Right renal pelvis (tissue), 4 donors: ENCODE data around the gene SIRT7. TPM values are rescaled to one million over a fixed set of nuclear protein-coding genes. Genes with fewer than 3 reads are reported as not detected.

Experiments used
- DNase-seq, 4 donors: peaks; one replicate each; pipeline ENCODE4 v3.0.0-alpha.2; 2013; ENCODE audit warnings: low read depth in 4 of 4, low spot score in 3 of 4, missing footprints in 1 of 4
- polyA plus RNA-seq, 4 donors: library from polyadenylated mRNA; unstranded; fragments of 120-200 nt; gene quantifications; one replicate each; pipeline ENCODE4 v1.2.1, GENCODE V29; 2013; ENCODE audit not compliant: insufficient read length in 4 of 4

Gene SIRT7
- polyA plus RNA-seq, 4 donors: 11.4 to 15.0 (median 13.1) TPM

DNA sequence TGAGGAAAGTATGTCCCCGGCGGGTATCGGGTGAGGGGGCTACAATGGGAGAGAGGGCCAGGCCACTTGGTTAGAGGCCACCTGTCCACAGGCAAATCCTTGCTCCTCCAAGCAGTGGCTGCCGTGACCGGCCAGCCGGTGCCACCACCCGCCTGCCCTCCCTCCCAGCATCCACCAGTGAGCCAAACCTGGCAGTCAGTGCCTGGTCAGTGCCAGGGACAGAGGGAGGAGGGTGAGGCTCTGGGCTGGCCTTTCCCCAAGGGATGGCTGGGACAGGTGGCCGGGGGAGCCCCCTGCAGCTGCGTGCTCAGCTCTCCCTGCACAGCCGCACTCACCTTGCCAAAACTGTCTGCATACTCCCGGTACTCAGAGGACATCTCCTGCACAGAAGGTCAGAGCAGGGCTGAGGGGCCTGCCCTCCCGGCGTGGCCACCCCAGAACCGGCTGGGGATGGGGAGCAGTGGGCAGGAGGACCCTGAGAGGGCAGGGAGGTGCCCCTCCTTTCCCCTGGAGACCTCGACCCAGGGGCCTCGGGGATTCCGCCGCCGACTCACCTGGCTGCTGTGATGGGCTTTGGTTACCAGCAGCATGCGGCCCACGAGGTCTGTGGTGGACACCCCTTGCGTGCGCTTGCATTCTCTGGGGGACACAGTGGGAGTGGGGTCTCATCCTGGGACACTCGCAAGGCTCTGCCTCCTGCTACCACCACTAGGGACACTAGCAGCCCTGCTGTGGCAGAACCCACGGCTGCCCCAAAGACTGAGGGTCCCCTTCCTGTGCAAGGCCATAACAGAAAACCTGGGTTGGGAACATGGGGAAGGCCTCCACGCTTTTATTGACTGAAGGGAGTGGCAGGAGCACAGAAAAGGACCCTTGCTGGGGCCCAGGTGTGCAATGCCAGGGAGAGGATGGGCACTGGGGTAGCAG, 10.5 kb downstream of the SIRT7 start:
- no peak for DNase-seq

GRCh38 chr17:81906476-81907218, 11.3 kb downstream of the SIRT7 start:
- no peak for DNase-seq

DNA sequence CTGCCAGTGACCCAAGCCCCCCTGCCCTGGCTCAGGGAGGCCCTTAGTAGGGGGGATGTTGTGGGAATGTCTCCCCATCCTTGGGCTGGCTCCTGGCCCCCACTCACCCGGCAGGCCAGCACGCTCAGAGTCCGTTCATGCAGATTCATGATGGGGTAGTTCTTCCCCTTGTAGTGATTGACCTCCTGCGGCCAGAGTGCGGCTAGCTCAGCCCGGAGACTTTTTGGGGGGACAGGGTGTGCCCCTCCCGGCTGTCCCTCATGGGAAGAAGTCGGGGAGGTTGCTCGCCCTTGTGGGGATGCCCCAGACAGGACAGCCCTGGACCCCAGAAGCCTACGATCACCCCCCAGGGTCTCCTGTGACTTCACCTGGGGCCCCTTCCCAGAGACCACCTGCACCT, 12.0 kb downstream of the SIRT7 start:
- no peak for DNase-seq

- no peak for DNase-seq
Measured at GRCh38 chr17:81905424-81905875, 12.5 kb downstream of the SIRT7 start.

DNA sequence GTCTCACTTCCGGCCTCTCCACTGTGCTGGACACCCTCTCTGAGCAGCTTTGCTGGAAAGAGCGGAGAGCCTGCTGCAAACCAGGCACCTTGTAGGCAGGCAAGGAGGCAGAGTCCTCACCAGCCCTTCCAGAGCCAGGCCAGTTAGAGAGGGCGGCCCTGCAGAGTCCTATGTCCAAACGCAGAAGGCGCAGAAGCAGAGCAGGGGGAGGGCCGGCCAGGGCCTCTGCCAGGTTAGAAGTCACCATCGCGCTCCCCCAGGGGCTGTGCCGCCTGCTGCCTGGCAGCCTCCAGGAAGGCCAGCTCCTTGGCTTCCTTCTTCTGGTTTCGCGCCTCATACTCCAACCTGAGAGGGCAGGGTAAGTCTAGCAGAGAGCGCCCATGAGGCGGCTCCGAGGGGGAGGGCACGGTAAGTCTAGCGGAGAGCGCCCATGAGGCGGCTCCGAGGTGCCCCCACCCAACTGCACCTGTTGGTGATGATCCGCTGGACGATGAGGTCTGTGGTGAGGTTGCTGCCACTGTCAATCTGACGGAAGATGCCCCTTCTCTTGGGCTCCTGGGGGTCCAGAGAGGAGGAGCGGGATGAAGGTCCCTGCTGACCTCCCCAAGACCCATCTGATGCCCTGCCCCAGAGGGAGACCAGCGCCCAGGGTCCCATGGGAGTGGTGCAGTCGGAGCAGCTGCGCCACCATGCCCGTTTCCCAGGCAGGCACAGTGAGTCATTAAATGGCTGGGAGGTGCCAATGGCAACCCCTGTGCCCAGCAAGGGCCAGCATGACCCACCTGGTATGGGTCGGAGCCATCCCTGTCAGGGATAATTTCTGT, 13.2 kb downstream of the SIRT7 start:
- DNase-seq: no peak

- DNase-seq: no peak
Measured at GRCh38 chr17:81903896-81904599, 13.9 kb downstream of the SIRT7 start.

GRCh38 chr17:81903415-81903831, 14.6 kb downstream of the SIRT7 start:
- no peak for DNase-seq

DNA sequence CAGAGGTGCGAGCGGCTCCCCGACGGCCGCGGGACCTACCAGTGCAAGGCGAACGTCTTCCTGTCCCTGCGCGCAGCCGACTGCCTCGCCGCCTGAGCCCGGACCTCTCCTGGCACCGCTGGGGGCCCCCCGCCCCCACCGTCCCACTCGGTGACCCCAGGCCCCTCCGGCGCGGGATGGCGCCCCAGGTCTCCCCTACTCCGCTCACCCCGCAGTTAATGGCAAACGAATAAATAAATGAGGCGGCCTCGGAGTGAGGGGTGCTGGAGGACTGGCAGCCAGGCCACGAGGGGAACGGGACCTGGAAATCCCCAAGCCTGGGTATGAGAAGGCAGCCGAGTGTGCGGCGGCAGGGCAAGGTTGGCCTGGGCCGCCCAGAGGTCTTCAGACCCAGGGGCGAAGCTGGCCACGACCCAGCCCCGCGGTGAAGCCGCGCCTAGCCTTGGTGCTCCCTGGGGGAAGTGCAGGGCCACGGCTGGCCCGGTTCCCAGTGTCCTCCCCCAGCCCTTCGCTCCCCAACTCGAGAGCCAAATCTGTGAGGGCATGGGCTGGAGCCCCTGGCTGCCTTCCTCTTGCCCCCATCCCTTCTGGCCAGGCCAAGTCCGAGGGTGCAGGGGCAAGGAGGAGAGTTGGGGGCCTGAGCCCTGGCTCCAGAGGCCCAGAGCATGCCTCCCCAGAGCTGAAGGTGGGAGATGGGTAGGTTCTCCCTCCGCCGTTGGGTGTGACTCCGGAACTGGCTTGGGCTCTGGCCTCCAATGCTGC, 15.1 kb downstream of the SIRT7 start:
- DNase-seq: no peak

GRCh38 chr17:81902023-81902652, 15.8 kb downstream of the SIRT7 start, which contains the start of gene NPB:
NPB (plus strand) TSS chr17:81902238; CDS start chr17:81902278, 40 bp downstream.
- no peak for DNase-seq

DNA sequence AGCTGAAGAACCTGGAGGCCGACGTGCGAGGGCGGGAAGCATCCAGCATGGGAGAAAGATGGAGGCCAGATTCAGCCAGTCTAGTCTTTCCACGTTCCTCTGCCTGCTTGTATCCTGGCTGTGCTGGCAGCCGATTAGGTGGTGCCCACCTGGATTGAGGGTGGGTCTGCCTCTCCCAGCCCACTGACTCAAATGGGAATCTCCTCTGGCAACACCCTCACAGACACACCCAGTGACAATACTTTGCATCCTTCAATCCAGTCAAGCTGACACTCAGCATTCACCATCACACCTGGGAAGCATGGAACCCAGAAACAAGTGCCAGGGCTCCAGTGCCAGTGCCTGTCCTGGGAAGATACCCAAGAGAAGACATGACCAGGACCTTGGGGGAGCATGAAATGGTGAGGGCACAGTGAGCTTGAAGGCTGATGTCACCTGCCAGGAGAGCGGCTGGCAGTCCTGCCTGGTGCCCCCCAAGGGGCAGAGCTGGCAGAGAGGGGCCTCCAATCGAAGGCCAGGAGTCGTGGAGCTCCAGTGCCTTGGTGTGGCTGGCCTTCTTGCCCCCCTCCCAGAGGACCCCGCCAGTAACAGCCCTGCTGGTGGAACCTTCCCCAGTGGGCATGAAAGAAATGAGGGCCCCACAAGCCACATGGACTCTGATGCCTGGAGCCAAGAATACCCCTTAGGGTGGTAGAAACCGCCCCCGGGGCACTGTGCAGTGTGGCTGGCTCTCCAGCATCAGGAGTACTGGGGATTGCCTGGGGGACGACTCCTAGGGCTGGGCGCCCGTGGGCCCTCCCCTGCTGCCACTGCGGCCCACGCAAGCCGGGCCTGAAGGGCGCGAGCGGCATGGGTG, 16.6 kb downstream of the SIRT7 start:
- DNase-seq: no peak

- no peak for DNase-seq
Measured at GRCh38 chr17:81900181-81900820, 17.7 kb downstream of the SIRT7 start.

- DNase-seq: no peak
Measured at GRCh38 chr17:81899514-81900166, 18.3 kb downstream of the SIRT7 start.

DNA sequence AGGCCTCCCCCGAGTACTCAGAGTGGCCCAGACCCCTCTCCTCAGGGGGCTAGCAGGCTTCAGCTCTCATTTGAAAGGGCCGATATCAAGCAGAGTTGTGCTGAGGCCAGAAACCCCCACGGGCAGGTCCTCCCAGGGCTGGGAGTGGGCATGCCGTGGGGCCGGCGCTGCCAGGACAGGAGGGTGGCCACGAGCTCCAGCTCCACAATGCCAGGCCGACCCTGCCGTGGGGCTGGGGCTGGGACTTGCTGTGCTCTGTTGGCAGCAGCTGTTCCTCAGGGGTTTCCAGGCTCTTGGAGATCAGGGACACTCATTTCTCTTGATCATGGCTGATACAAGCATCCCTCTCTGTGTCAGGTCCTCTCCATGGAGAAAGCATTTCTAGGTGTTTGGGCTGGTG, 19.1 kb downstream of the SIRT7 start:
- no peak for DNase-seq

- DNase-seq: no peak
Measured at GRCh38 chr17:81898029-81898866, 19.7 kb downstream of the SIRT7 start.

DNA sequence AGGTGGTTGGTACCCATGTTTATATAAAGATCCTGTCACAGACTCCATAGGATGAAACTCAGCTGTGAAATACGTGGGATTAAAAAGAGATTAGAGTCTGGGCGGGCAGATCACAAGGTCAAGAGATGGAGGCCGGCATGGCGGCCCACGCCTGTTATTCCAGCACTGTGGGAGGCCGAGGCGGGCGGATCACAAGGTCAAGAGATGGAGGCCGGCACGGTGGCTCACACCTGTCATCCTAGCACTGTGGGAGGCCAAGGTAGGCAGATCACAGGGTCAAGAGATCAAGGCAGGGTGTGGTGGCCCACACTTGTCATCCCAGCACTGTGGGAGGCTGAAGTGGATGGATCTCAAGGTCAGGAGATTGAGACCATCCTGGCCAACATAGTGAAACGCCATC, 22.6 kb downstream of the SIRT7 start:
- DNase-seq: no peak

GRCh38 chr17:81891303-81891552, 26.7 kb downstream of the SIRT7 start:
- DNase-seq: no peak
